NCI-H1930 (cell line): ENCODE data around the gene CDR2.

ENCODE experiments used
- DNase-seq, 2 experiments: peaks; one replicate each; lab custom pipeline; 2025; lab: John Stamatoyannopoulos, UW

Gene CDR2

GRCh38 chr16:22323959-22324786 is 50.2 kb downstream of the CDR2 start:
- DNase-seq: no peak

DNA sequence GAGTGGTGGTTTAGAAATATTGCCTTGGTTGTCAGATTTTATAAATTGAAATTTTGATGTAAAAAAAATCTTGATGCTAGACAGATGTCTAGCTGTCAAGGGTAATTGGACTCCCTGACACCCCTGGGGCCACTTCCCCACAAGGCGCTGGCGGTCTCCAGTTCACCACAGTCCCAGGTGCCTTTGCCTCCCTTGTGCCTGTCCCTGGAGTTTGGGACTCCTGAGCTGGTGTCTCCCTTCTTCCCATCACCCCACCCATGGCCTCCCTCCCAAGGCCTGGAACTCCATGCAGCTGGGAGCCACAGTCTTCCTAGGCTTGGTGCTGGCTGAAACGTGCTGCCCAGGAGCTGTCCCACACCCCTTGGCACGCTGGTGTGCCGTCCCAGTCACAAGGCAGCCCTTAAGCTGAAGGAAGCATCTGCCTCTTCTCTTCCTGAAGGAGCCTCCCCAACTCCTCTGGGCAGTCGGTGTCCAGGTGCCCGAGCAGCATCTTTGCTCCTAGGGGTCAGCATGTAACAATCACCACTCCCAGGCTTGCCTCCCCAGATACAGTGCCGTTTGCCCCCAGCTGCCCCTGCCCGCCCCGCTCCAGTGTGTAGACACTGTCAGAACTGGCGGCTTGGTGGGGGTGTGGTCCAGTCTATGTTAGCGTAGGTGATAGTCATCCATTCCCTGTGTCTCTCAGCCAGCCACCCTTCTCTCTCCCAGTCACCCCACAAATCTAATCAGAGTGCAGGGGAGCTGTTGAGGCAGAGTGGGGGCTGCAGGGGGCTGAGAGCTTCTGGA is 51.1 kb downstream of the CDR2 start:
- no peak for DNase-seq

DNA sequence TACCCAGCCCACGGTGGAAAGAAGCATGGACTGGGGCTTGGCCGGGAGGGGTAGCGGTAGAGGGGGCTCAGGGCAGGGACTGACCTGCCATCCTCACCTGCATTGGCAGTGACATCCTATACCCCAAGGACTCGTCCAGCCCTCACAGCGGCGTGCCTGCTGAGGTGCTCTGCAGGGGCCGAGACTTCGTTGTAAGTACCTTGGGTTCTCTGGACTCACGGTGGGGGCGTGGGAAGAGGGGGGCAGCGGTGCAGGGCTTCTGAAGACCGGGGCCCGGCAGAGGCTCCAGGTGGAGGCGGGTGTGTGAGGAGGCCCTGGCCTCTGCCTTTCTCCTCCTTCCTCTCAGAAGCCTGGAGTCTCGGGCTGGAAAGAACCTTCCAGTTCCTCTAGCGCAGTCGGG is 51.7 kb downstream of the CDR2 start:
- DNase-seq: no peak

DNA sequence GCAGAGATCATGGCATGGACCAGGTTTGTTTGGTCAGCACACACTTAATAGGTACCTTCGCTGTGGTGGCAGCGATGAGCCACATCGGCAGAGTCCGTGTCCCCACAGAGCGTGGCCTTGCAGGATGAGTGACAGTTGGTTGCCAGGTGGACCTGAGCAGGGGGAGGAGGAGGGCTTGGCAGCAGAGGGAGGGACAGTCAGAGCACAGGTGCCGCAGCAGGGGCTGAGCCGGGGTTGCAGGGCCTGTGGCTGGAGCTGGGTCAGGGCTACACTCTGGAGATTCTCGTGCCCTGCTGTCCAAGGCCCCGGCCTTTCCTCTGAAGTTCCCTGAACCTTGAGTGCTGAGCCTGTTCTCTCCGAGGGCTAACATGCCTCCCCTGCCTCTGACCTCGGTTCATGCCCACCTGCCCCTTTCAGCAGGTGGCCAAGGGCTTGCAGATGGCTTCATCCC is 52.4 kb downstream of the CDR2 start:
- DNase-seq: no peak

DNA sequence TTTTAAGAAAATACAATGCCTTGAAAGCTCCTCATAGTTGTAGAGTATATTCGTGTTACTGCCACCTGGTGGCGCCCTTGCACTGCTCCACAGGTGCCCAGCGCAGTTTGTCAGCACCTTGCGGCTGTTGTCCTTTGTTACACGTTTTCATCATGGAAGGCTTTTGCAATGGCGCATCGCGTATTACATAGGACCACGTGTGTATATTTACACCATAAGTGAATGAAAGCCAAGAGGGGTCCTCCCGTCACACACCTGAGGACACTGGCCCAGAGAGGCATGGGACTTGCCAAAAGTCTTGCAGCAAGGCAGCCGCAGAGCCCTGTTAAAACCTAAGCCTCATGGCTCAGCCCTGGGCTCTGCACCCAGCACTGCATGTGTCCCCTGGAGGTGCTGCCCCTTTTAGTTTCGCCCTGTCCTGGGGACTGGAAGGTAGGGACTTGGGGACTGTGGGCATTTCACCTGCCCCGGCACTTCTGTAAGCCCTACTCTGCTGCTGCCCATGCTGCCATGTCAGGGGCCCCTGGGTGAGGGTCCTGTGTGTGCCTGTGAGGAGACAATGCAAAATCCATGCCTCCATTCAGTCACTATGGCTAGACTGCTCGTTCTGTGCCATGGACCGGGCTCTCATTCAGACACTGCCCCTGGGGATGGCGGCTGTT is 52.9 kb downstream of the CDR2 start:
- DNase-seq: peak; percentile 71 to 72

DNA sequence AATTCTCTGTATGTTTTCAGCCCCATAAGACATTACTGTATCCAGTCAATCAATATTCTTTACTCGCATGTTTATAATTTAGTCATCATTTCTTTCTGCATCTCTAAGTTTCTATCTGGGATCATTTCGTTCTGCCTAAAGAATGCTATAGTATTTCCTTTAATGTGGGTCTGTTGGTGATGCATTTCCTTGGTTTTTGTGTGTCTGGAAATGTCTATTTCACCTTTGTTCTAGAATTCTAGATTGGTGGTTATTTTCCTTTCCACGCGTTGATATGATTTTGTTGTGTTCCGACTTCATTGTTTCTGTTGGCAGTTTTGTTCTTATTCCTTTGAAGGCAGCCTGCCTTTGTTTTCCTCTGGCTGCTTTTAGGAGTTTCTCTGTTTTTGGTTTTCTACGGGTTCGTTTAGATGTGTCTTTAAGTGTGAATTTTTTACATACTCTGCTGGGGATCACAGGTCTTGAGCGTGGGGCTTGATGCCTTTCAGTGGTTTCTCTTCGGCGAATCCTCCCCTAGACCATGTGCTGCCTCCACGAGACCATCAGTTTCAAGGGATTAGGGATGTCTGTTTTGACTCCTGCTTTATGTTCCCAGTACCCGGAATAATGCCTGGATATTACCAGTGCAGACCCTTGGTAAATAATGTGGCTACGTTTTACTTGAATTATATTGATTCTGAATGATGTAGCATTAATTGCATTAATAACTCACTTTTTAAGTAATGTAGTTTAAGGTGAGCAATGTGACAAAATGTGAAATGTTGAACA is 53.7 kb downstream of the CDR2 start:
- no peak for DNase-seq

DNA sequence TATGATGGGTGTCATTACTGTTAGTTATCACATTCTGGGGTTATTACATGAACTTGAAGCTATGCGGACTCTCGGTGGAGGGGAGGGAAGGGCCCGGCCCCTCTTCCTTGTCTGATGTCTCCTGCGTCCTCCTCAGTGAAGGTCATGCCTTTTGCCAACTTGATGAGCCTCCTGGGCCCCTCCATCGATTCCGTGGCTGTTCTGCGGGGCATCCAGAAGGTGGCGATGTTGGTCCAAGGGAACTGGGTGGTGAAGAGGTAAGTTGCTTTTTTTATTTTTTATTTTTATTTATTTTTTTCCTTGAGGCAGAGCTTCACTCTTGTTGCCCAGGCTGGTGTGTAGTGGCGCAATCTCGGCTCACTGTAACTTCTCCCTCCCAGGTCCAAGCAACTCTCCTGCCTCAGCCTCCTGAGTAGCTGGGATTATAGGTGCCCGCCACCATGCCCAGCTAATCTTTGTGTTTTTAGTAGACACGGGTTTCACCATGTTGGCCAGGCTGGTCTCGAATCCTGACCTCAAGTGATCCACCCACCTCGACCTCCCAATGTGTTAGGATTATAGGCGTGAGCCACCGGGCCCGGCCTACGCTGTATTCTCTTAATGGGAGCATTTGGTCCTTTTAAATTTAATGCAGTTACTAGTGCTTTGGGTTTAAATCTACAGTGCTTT is 55.6 kb downstream of the CDR2 start:
- no peak for DNase-seq

DNA sequence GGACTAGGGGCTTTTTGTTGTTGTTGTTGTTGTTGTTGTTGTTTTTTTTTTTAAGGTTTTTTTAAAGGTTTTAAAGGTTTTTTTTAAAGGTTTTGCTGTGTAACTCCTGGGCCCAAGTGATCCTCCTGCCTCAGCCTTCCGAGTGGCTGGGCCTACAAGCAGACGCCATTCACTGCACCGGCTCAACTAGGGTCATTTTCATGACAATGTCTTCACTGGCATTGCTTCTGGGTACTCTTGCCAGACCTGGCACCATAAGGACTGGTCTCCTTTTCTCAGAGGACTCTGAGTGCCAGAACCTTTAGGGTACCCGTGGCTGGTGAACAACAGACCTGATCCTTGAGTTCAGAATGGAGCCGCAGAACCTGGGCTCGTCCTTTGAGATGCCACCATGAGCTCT is 56.8 kb downstream of the CDR2 start:
- no peak for DNase-seq

DNA sequence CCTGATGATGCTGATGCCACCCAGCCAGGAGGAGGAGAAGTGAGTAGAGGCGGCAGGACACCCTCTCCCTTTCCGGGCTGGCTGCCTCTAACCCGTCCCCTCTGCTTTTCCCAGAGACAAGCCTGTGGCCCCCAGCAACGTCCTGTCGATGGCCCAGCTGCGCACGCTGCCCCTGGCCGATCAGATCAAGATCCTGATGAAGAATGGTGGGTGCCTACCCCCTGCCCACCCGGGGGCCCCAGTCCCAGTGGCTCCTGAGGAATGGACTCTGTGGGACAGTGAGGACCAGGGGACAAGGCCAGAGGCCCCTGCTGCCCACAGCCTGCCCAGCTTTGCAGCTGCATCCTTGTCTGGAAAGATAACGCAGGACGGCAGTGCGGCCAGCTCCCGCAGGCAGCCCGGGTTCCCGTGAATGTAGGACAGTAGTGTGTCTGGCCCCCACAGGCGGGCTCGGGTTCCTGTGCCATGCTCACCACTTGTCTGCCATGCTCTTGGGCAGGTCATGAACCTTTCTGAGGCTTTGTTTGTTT is 57.4 kb downstream of the CDR2 start:
- no peak for DNase-seq

DNA sequence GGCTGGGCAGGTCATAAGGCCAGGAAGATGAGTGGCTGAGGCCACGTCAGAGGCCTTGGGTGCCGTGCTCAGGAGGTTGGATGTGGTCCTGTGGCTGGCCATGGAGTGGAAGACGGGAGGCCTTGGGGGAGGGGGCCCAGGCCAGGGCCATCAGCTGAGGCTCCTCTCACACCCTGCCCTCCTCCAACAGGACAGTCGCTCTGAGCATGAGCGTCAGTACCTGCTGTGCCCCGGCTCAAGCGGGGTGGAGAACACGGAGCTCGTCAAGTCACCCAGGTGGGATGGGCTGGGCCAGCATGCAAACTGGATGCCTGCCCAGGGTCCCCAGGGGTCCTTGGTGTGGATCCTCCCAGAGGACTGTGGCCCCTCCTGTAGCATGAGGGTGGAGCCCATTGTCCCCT is 58.0 kb downstream of the CDR2 start:
- DNase-seq: no peak

GRCh38 chr16:22315979-22316378 is 58.4 kb downstream of the CDR2 start:
- no peak for DNase-seq

- no peak for DNase-seq
These were observed 59.5 kb downstream of the CDR2 start for GRCh38 chr16:22314661-22315626.

GRCh38 chr16:22313876-22314470 is 60.4 kb downstream of the CDR2 start:
- DNase-seq: no peak

DNA sequence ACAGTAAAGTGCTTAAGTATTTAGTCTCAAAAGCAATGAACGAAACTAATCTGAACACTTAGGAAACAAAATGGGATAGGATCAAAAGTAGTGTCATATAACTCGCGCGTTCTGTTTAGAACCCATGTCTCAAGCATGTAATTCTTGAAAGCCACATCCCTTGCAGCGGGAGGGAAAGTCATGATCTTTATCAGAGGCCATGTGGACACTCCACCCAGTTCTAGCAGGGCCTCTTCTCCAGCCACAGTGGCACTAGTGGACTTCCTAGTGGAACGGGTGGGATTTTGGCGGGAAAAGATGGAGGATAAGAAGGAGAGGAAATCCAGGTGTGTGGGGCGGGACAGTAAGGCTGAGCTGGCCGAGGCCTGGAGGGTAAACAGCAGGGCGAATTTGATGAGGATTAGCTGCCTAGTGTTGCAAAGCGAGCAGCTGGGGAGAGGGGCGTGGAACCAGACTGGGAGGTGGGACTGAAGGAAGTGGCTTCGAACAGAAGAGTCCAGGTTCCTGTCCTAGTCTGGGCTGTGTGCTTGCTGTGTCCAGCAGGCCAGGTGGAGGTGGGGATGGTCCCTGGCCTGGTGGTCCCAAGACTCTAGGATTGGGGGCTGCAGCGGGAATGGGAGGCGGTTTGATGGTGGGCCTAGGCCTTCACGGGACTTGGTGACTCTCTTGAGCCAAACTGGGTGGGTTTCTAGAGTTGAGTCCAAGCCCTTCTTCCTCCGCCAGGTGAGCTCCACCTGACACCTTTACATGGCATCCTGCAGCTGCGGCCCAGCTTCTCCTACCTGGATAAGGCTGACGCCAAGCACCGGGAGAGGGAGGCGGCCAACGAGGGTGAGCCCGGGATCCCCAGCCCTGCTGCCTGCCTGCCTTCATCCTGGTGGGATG is 61.3 kb downstream of the CDR2 start:
- DNase-seq: no peak

- no peak for DNase-seq
These were observed 62.9 kb downstream of the CDR2 start for GRCh38 chr16:22311520-22311919.

DNA sequence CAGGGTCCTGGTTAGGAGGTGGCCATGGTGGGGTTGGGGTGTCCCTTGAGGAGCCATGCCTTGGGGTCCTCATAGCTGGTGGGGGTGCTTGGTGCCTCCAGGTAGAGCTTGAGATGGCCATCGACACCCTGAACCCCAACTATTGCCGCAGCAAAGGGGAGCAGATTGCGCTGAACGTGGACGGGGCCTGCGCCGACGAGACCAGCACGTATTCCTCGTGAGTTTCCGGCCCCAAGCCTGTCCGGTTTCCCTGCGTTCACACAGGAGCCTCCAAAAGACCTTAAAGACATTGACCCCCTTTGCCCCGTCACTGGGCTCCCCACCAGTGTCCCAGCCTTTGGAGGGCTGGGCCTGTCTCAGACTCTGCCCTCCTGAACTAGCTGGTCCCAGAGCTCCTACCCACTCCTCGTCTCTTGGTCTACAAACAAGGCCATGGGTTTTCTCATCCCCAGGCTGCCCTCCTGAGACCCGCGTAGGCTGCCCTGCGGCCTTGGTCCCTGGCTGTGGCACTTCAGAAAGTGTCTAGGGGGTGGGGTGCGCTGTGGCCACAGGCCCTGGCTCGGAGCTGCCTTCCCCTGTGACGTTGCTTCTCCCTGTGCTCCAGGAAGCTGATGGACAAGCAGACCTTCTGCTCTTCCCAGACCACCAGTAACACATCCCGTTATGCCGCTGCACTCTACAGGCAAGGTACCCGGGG is 65.4 kb downstream of the CDR2 start:
- DNase-seq: no peak

DNA sequence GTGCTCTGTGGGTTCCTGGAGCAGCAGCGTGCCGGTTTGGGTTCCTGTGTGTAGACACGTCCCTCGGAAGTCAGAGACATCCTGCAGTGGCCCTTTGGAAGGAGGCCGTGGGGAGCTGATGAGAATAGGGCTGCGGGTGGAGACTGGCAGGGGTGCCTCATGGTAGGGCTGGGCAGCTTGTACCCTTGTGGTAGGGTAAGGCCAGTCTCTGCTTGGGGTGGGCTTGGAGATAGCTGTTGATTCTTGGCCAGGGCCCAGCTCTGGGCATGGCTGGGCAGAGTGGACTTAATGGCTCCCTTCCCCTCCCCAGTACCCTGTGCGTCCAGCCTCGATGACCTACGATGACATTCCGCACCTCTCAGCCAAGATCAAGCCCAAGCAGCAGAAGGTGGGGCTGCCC is 66.6 kb downstream of the CDR2 start:
- no peak for DNase-seq

GRCh38 chr16:22306788-22307187 is 67.6 kb downstream of the CDR2 start:
- DNase-seq: no peak
